Retinal pigment epithelial cell (primary cell): ENCODE data around the gene RERE.

Source experiments
- DNase-seq: peaks from one replicate; pipeline ENCODE4 v3.0.0-alpha.2; 2010; ENCODE audit warnings: low read depth
- H3K4me3 ChIP-seq: 2 replicates; pipeline ENCODE4 v1.5.1; 2011; ENCODE audit warnings: mild to moderate bottlenecking, low read length, control low read depth, moderate library complexity
- TF ChIP-seq, protein P1 (sequence below): conservative IDR thresholded peaks from 2 replicates; pipeline ENCODE4 v1.5.1; 2011; ENCODE audit warnings: low read depth, low read length, control low read depth, inconsistent platforms

RERE gene

GRCh38 chr1:8674481-8674880 is 143.0 kb downstream of the RERE start:
- H3K4me3 ChIP-seq, result no peak overlapping the region
- TF ChIP-seq, protein P1, sequence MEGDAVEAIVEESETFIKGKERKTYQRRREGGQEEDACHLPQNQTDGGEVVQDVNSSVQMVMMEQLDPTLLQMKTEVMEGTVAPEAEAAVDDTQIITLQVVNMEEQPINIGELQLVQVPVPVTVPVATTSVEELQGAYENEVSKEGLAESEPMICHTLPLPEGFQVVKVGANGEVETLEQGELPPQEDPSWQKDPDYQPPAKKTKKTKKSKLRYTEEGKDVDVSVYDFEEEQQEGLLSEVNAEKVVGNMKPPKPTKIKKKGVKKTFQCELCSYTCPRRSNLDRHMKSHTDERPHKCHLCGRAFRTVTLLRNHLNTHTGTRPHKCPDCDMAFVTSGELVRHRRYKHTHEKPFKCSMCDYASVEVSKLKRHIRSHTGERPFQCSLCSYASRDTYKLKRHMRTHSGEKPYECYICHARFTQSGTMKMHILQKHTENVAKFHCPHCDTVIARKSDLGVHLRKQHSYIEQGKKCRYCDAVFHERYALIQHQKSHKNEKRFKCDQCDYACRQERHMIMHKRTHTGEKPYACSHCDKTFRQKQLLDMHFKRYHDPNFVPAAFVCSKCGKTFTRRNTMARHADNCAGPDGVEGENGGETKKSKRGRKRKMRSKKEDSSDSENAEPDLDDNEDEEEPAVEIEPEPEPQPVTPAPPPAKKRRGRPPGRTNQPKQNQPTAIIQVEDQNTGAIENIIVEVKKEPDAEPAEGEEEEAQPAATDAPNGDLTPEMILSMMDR, result no peak
- no peak for DNase-seq

DNA sequence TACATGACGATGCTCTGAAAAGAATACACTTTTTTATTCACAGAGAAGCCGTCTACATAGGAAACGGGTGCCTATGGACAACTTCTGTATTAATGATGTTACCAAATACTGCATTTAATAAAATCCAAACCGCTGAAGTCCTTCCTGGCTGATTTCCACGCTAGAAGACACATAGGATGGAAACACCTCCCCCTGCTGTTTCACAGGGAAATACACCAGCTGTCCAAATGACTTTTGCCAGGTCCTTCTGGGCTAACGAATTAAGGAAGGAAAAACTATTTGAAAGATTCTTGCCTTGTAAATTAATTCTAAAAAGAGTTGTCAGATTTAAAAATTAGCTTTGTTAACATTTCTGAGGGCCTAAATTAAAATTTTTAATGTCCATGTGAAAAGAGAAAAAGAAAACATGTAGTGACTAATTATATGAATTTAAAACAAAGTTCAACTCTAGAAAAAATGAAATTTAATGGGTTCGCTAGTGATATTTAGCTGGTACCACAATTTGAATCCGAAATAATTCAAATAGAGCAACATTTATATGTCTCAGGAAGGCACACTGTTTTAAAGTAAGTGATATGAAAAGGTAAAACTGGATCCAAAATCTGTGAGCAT is 146.0 kb downstream of the RERE start:
- no peak for DNase-seq
- TF ChIP-seq, protein P1, result peak; percentile 88
- H3K4me3 ChIP-seq, result no peak overlapping the region

- TF ChIP-seq, protein P1, result no peak
- H3K4me3 ChIP-seq, result no peak overlapping the region
- DNase-seq, result no peak
Observed at GRCh38 chr1:8670371-8670818, 147.0 kb downstream of the RERE start.

- DNase-seq, result no peak
- TF ChIP-seq, protein P1, result no peak
- no peak overlapping the region for H3K4me3 ChIP-seq
Observed at GRCh38 chr1:8669606-8670335, 147.7 kb downstream of the RERE start.

DNA sequence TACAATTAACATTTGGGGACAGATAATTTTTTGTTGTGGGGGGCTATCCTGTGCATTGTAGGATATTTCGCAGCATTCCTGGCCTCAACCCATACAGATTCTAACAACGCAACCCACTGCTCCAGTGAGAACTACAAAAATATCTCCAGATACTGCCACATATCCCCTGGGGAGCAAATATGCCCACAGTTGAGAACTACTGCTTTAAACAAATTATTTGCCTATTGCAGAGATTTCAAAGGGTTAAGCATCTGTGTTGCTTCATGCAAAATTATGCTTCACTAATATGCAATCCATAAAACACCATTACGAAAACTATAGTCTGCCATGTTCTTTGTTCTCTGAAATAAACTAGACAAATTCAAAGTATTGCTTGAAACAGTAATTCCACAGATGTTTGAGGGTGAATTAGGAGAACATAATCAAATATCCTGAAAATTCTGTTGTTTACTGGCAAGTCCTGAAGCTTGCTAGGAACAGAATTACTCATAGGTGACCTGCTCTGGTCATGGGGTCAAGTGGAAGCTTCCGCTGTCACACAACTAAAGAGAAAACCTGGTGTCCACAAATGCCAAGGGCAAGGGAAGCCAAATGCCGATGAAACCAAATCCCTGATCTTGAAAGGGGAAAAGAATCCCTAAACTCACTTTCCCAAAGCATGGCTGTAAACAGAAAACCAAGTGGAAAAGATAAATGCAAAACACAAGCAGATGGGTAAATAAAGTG is 149.4 kb downstream of the RERE start:
- H3K4me3 ChIP-seq, result no peak overlapping the region
- TF ChIP-seq, protein P1, result no peak
- DNase-seq, result no peak

- TF ChIP-seq, protein P1, result no peak
- H3K4me3 ChIP-seq, result no peak overlapping the region
- no peak for DNase-seq
Observed at GRCh38 chr1:8666389-8667167, 150.9 kb downstream of the RERE start.
